Neural crest cell (in vitro differentiated cells): Measurements from ENCODE around the gene CLASP1. TPM values are rescaled to one million over a fixed set of nuclear protein-coding genes. Genes with fewer than 3 reads are reported as not detected.
"Not testable (repeated sequence)": the region's sequence is repeated elsewhere in the genome, so short reads cannot be mapped to it uniquely, and the experiment has no call there.

ENCODE experiments used
- DNase-seq: peaks from one replicate; pipeline ENCODE4 v3.0.0; 2021; ENCODE audit warnings: low read depth, mixed read lengths, low spot score
- H3K27ac Mint-ChIP-seq: one replicate; pipeline ENCODE4 v1.8.0; 2021; ENCODE audit warnings: mild to moderate bottlenecking, mixed read lengths; ENCODE audit not compliant: unreplicated experiment
- H3K27me3 Mint-ChIP-seq: 2 replicates; pipeline ENCODE4 v1.8.0; 2021; ENCODE audit warnings: low read depth, mild to moderate bottlenecking, mixed read lengths
- H3K36me3 Mint-ChIP-seq: 2 replicates; pipeline ENCODE4 v1.8.0; 2021; ENCODE audit warnings: low read depth, mild to moderate bottlenecking, mixed read lengths
- H3K4me1 Mint-ChIP-seq: 2 replicates; pipeline ENCODE4 v1.8.0; 2021; ENCODE audit warnings: mixed read lengths
- H3K4me3 Mint-ChIP-seq: one replicate; pipeline ENCODE4 v1.8.0; 2021; ENCODE audit warnings: mild to moderate bottlenecking, mixed read lengths
- H3K9me3 Mint-ChIP-seq: 2 replicates; pipeline ENCODE4 v1.8.0; 2021; ENCODE audit warnings: mixed read lengths
- CTCF ChIP-seq: fragments of 200-600 bp; sonication (generic); conservative IDR thresholded peaks from 2 replicates; pipeline ENCODE4 v1.5.0; 2021; ENCODE audit warnings: antibody characterized with exemption, mild to moderate bottlenecking
- total RNA-seq: library from RNA; stranded (reverse); gene quantifications from 2 replicates; pipeline ENCODE4 v1.2.1, GENCODE V29; 2021

The CLASP1 gene
- total RNA-seq, 1 donor from 2014 or later: 95.8 TPM

- H3K36me3 Mint-ChIP-seq: no peaks in the 10 kb centered on the region
Measured at GRCh38 chr2:121648206-121649148, 785 bp downstream of the CLASP1 start.

GRCh38 chr2:121647396-121647795, 1.9 kb downstream of the CLASP1 start:
- DNase-seq: no peak
- no peaks in the 10 kb centered on the region for H3K27me3 Mint-ChIP-seq
- peak overlapping the region; percentile 96 for H3K4me3 Mint-ChIP-seq
- no peaks in the 10 kb centered on the region for H3K36me3 Mint-ChIP-seq
- no peaks in the 10 kb centered on the region for H3K9me3 Mint-ChIP-seq
- peaks cover 41% of the 10 kb centered on the region for H3K4me1 Mint-ChIP-seq
- TF ChIP-seq CTCF: no peak
- H3K27ac Mint-ChIP-seq: no peak overlapping the region

More at GRCh38 chr2:121648206-121649148, 785 bp downstream of the CLASP1 start:
- TF ChIP-seq CTCF: no peak
- H3K27me3 Mint-ChIP-seq: no peaks in the 10 kb centered on the region
- H3K4me1 Mint-ChIP-seq: peaks cover 35% of the 10 kb centered on the region
- H3K9me3 Mint-ChIP-seq: no peaks in the 10 kb centered on the region
- peak overlapping the region; percentile 96 for H3K4me3 Mint-ChIP-seq
- DNase-seq: peak; percentile 39
- peak overlapping the region; percentile 98 for H3K27ac Mint-ChIP-seq

DNA sequence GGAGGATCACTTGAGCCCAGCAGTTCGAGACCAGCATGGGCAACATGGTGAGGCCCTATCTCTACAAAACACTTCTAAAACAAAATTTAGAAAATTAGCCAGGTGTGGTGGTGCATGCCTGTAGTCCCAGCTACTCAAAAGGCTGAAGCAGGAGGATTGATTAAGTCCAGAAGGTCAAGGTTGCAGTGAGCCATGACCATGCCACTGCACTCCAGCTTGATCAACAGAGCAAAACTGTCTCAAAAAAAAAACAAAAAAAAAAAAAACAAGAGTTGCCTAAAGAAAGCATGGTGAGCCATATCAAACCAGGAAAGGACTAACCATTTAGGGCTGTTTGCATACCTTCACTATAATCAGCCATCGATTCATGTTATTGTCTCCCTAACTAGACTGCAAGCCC, 4.5 kb downstream of the CLASP1 start:
- H3K36me3 Mint-ChIP-seq: peaks cover 8% of the 10 kb centered on the region
- no peaks in the 10 kb centered on the region for H3K27me3 Mint-ChIP-seq
- H3K4me1 Mint-ChIP-seq: peaks cover 41% of the 10 kb centered on the region
- no peaks in the 10 kb centered on the region for H3K9me3 Mint-ChIP-seq
- TF ChIP-seq CTCF: no peak
- DNase-seq: no peak
- no peak overlapping the region for H3K4me3 Mint-ChIP-seq
- no peak overlapping the region for H3K27ac Mint-ChIP-seq

GRCh38 chr2:121643877-121644276, 5.4 kb downstream of the CLASP1 start:
- Mint-ChIP-seq H3K27me3 (no peaks in the 10 kb centered on the region), H3K9me3 (no peaks in the 10 kb centered on the region), H3K4me1 (peaks cover 41% of the 10 kb centered on the region), H3K4me3 (no peak overlapping the region), H3K36me3 (peaks cover 15% of the 10 kb centered on the region), H3K27ac (no peak overlapping the region)
- no peak for TF ChIP-seq CTCF
- DNase-seq: no peak

DNA sequence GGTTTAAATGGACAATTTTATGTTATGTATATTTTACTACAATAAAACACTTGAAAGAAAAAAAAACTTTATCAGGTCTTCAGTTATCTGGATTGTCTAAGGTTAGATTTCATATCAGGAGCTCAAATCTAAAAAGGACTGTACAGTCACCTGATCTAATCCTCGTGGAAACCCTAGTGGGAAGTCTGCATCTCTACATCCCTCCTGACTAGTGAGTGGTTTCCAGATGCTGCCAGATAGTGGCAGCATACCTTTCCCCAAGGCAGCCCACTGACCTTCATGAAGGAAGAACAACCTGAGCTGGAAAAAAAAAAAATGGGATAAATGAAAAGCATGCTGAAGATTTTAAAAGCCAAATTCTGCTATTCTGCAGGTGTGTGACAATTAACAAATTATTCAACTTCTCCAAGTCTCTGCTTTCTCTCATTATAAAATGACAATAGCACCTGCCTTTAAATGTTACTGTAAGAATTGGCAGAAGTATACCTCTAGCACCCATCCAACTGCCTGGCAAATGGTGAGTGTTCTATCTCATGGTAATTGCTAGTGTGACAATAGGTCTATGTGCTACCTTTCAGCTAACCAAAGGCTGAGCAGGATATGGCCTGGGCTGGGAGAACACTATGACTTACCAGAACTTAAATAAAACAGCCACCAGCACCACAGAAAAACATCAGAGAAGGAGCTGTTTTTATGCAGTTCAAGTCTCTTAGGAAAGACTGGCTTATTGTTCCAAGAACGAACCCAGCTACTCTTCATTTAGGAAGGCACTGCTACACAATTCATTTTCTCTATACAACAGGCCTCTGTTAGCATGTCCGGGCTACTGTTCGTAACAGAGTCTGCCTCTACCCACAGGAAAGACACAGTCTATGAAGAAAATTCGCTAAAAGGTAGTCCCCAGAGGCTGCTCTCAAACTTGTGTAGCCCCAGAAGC, 8.6 kb downstream of the CLASP1 start:
- Mint-ChIP-seq H3K27me3 (no peaks in the 10 kb centered on the region), H3K36me3 (peaks cover 30% of the 10 kb centered on the region), H3K27ac (peak overlapping the region; percentile 58), H3K9me3 (peaks cover 9% of the 10 kb centered on the region), H3K4me3 (peak overlapping the region; percentile 54), H3K4me1 (peaks cover 23% of the 10 kb centered on the region)
- TF ChIP-seq CTCF: peak; percentile 14
- DNase-seq: no peak

GRCh38 chr2:121639846-121640245, 9.4 kb downstream of the CLASP1 start:
- peaks cover 32% of the 10 kb centered on the region for H3K36me3 Mint-ChIP-seq
- H3K4me1 Mint-ChIP-seq: peaks cover 25% of the 10 kb centered on the region
- not testable (repeated sequence) for H3K27ac Mint-ChIP-seq, DNase-seq, H3K27me3 Mint-ChIP-seq, H3K9me3 Mint-ChIP-seq, H3K4me3 Mint-ChIP-seq
